Endothelial cell (in vitro differentiated cells): Measurements from ENCODE around the gene EHBP1. TPM values are rescaled to one million over a fixed set of nuclear protein-coding genes. Genes with fewer than 3 reads are reported as not detected.

Source experiments
- DNase-seq: peaks from one replicate; pipeline ENCODE4 v3.0.0; 2021; ENCODE audit warnings: low spot score
- H3K27ac Mint-ChIP-seq: one replicate; pipeline ENCODE4 v1.8.0; 2021; ENCODE audit warnings: mixed read lengths, inconsistent platforms; ENCODE audit not compliant: unreplicated experiment
- H3K27me3 Mint-ChIP-seq: one replicate; pipeline ENCODE4 v1.8.0; 2021; ENCODE audit warnings: mild to moderate bottlenecking, moderate library complexity, mixed read lengths, inconsistent platforms; ENCODE audit not compliant: unreplicated experiment
- H3K36me3 Mint-ChIP-seq: one replicate; pipeline ENCODE4 v1.8.0; 2021; ENCODE audit warnings: mild to moderate bottlenecking, low read depth, mixed read lengths, inconsistent platforms; ENCODE audit not compliant: unreplicated experiment
- H3K4me1 Mint-ChIP-seq: one replicate; pipeline ENCODE4 v1.8.0; 2021; ENCODE audit warnings: mild to moderate bottlenecking, mixed read lengths, inconsistent platforms; ENCODE audit not compliant: unreplicated experiment
- H3K4me3 Mint-ChIP-seq: one replicate; pipeline ENCODE4 v1.8.0; 2021; ENCODE audit warnings: mild to moderate bottlenecking, mixed read lengths, inconsistent platforms; ENCODE audit not compliant: unreplicated experiment
- H3K9me3 Mint-ChIP-seq: one replicate; pipeline ENCODE4 v1.8.0; 2021; ENCODE audit warnings: mixed read lengths, inconsistent platforms; ENCODE audit not compliant: unreplicated experiment
- total RNA-seq: library from RNA; stranded (reverse); fragmentation: NEBNext Ultra II Directional; extraction: Animal tissue kit (Norgen Biotek cat#: 25700); gene quantifications from one replicate; pipeline ENCODE4 v1.2.1, GENCODE V29; 2021; ENCODE audit not compliant: unreplicated experiment
- TF ChIP-seq, protein P1 (sequence below): fragments of 200-600 bp; sonication (generic); IDR thresholded peaks from one replicate; pipeline ENCODE4 v1.5.0; 2021; ENCODE audit warnings: antibody characterized with exemption; ENCODE audit not compliant: unreplicated experiment

EHBP1 gene
- total RNA-seq, 1 donor from 2014 or later = 54.4 TPM

DNA sequence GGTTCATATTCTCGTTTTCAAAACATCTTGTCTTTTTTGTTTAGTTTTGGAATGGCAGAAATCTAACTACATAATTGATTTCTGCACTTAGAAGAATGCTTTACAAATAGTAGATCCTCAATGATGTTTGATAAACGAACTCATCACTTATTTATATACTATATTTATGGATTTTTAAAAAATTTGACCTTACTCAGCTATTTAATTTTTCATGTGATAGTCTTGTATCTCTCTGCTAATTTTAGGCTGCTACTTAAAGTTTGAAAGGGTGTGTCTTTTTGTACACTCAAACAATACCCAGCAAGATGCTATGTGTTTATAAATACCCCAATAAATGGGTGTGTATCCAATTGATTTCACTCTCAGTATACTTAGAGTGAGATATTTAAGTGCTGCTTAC is 86.9 kb downstream of the EHBP1 start:
- Mint-ChIP-seq H3K27ac (no peak overlapping the region), H3K27me3 (peaks cover 2% of the 10 kb centered on the region), H3K4me3 (no peak overlapping the region), H3K4me1 (peaks cover 22% of the 10 kb centered on the region), H3K9me3 (no peaks in the 10 kb centered on the region), H3K36me3 (no peaks in the 10 kb centered on the region)
- no peak for DNase-seq
- TF ChIP-seq, protein P1, sequence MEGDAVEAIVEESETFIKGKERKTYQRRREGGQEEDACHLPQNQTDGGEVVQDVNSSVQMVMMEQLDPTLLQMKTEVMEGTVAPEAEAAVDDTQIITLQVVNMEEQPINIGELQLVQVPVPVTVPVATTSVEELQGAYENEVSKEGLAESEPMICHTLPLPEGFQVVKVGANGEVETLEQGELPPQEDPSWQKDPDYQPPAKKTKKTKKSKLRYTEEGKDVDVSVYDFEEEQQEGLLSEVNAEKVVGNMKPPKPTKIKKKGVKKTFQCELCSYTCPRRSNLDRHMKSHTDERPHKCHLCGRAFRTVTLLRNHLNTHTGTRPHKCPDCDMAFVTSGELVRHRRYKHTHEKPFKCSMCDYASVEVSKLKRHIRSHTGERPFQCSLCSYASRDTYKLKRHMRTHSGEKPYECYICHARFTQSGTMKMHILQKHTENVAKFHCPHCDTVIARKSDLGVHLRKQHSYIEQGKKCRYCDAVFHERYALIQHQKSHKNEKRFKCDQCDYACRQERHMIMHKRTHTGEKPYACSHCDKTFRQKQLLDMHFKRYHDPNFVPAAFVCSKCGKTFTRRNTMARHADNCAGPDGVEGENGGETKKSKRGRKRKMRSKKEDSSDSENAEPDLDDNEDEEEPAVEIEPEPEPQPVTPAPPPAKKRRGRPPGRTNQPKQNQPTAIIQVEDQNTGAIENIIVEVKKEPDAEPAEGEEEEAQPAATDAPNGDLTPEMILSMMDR = no peak

- no peak for DNase-seq
- TF ChIP-seq, protein P1 = no peak
- Mint-ChIP-seq H3K27me3 (peaks cover 2% of the 10 kb centered on the region), H3K4me1 (peaks cover 22% of the 10 kb centered on the region), H3K36me3 (no peaks in the 10 kb centered on the region), H3K27ac (no peak overlapping the region), H3K4me3 (no peak overlapping the region), H3K9me3 (no peaks in the 10 kb centered on the region)
These were observed 87.7 kb downstream of the EHBP1 start for GRCh38 chr2:62793213-62793612.

GRCh38 chr2:62794791-62795190 is 89.3 kb downstream of the EHBP1 start:
- H3K4me1 Mint-ChIP-seq = peaks cover 18% of the 10 kb centered on the region
- H3K27ac Mint-ChIP-seq = no peak overlapping the region
- no peak overlapping the region for H3K4me3 Mint-ChIP-seq
- TF ChIP-seq, protein P1 = no peak
- no peaks in the 10 kb centered on the region for H3K27me3 Mint-ChIP-seq
- H3K36me3 Mint-ChIP-seq = no peaks in the 10 kb centered on the region
- H3K9me3 Mint-ChIP-seq = no peaks in the 10 kb centered on the region
- no peak for DNase-seq

GRCh38 chr2:62795341-62795740 is 89.8 kb downstream of the EHBP1 start:
- Mint-ChIP-seq H3K4me1 (peaks cover 13% of the 10 kb centered on the region), H3K27ac (no peak overlapping the region), H3K27me3 (no peaks in the 10 kb centered on the region), H3K4me3 (no peak overlapping the region), H3K9me3 (no peaks in the 10 kb centered on the region), H3K36me3 (no peaks in the 10 kb centered on the region)
- TF ChIP-seq, protein P1 = no peak
- DNase-seq = no peak

GRCh38 chr2:62797107-62797506 is 91.6 kb downstream of the EHBP1 start:
- no peaks in the 10 kb centered on the region for H3K9me3 Mint-ChIP-seq
- H3K4me3 Mint-ChIP-seq = no peak overlapping the region
- H3K4me1 Mint-ChIP-seq = peaks cover 13% of the 10 kb centered on the region
- no peak for DNase-seq
- H3K36me3 Mint-ChIP-seq = no peaks in the 10 kb centered on the region
- H3K27ac Mint-ChIP-seq = no peak overlapping the region
- H3K27me3 Mint-ChIP-seq = no peaks in the 10 kb centered on the region
- TF ChIP-seq, protein P1 = no peak
